ENCODE measurements around the gene HOXC13.
A peak's percentile ranks its signal among the peaks of the same experiment; 100 is the strongest.

Gene HOXC13

GRCh38 chr12:53974084-53975063, 35.7 kb downstream of the HOXC13 start, which contains the start of gene HOTAIR:
Gene HOTAIR (minus strand): TSS chr12:53974954.
- no peak for DNase-seq (ENCODE audit: low spot score)
- Histone ChIP-seq H3K18ac (ENCODE audit: low read length) (peak within 1 kb of the TSS; percentile 16), H3K4ac (ENCODE audit: low read length) (no peak within 1 kb of the TSS), H4K91ac (ENCODE audit: low read depth, low read length, poor library complexity) (no peak within 1 kb of the TSS), H3K4me3 (ENCODE audit: low read length in 2 of 2) (no peak within 1 kb of the TSS), H3K27me3 (ENCODE audit: control insufficient read depth in 3 of 3, insufficient read depth in 3 of 3, low read depth in 1 of 3, low read length in 3 of 3) (peaks cover 63 to 99% (median 99%) of the 10 kb centered on the region in 3 experiments), H3K36me3 (replicated peaks in 1 of 2; ENCODE audit: control insufficient read depth in 2 of 2, insufficient read depth in 2 of 2, low read length in 2 of 2) (no peaks in the 10 kb centered on the region), H2BK120ac (ENCODE audit: low read depth, low read length) (no peak within 1 kb of the TSS), H3K23ac (ENCODE audit: low read depth, low read length, poor library complexity) (peak within 1 kb of the TSS; percentile 55), H2BK15ac (ENCODE audit: low read length) (no peak within 1 kb of the TSS), H3K27ac (replicated peaks; ENCODE audit: low read length) (no peak within 1 kb of the TSS), H3K4me2 (ENCODE audit: insufficient read depth, low read length, poor library complexity, severe bottlenecking) (no peak within 1 kb of the TSS), H2BK12ac (ENCODE audit: low read length) (no peak within 1 kb of the TSS), H2AK5ac (ENCODE audit: low read depth, low read length) (no peak within 1 kb of the TSS), H3K4me1 (ENCODE audit: control insufficient read depth in 2 of 2, insufficient read depth in 1 of 2, low read depth in 1 of 2, low read length in 2 of 2) (no peaks in the 10 kb centered on the region), H3K79me1 (ENCODE audit: low read depth, low read length) (no peaks in the 10 kb centered on the region), H2BK5ac (ENCODE audit: low read length) (no peak within 1 kb of the TSS), H3K9ac (ENCODE audit: low read depth, low read length, poor library complexity) (no peak within 1 kb of the TSS), H4K8ac (ENCODE audit: low read depth, low read length) (no peak within 1 kb of the TSS), H2AFZ (ENCODE audit: low read length) (peak within 1 kb of the TSS; percentile 61), H3K14ac (ENCODE audit: low read length) (no peak within 1 kb of the TSS), H3K9me3 (replicated peaks in 1 of 2; ENCODE audit: control insufficient read depth in 2 of 2, insufficient read depth in 1 of 2, low read depth in 1 of 2, low read length in 2 of 2) (peaks cover 0 to 18% of the 10 kb centered on the region in 2 donors)
- WGBS, 2 donors (ENCODE audit: extremely low coverage in 2 of 2, insufficient read length in 2 of 2, insufficient replicate concordance in 1 of 2): no CpG with 5 or more reads among the region's 63 CpGs

DNA sequence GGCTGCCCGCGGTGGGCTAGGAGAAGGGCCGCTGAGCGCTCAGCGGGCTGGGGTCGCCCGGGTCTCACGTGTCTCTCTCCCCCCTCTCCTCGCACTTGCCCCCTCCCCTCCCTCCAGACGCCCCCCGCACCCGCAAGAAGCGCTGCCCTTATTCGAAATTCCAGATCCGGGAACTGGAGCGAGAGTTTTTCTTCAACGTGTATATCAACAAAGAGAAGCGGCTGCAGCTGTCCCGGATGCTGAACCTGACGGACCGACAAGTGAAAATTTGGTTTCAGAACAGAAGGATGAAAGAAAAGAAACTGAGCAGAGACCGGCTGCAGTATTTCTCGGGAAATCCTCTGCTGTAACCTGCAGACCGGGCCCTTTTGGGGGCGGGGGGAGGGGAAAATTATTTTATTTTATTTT, 36.4 kb downstream of the HOXC13 start:
- no peak overlapping the region for H4K91ac ChIP-seq (ENCODE audit: low read depth, low read length, poor library complexity)
- H2BK5ac ChIP-seq (ENCODE audit: low read length): no peak overlapping the region
- no peak overlapping the region for H3K18ac ChIP-seq (ENCODE audit: low read length)
- no CpG with 5 or more reads among the region's 25 CpGs for WGBS, 2 donors (ENCODE audit: extremely low coverage in 2 of 2, insufficient read length in 2 of 2, insufficient replicate concordance in 1 of 2)
- peaks cover 58 to 99% (median 99%) of the 10 kb centered on the region in 3 experiments for H3K27me3 ChIP-seq (ENCODE audit: control insufficient read depth in 3 of 3, insufficient read depth in 3 of 3, low read depth in 1 of 3, low read length in 3 of 3)
- no peak overlapping the region for H3K4ac ChIP-seq (ENCODE audit: low read length)
- no peak overlapping the region for H3K14ac ChIP-seq (ENCODE audit: low read length)
- no peak overlapping the region for H2BK120ac ChIP-seq (ENCODE audit: low read depth, low read length)
- no peak overlapping the region for H3K23ac ChIP-seq (ENCODE audit: low read depth, low read length, poor library complexity)
- H3K79me1 ChIP-seq (ENCODE audit: low read depth, low read length): no peaks in the 10 kb centered on the region
- peak overlapping the region; percentile 61 for H2AFZ ChIP-seq (ENCODE audit: low read length)
- peaks cover 0 to 18% of the 10 kb centered on the region in 2 donors for H3K9me3 ChIP-seq (replicated peaks in 1 of 2; ENCODE audit: control insufficient read depth in 2 of 2, insufficient read depth in 1 of 2, low read depth in 1 of 2, low read length in 2 of 2)
- no peak overlapping the region for H2BK12ac ChIP-seq (ENCODE audit: low read length)
- H4K8ac ChIP-seq (ENCODE audit: low read depth, low read length): no peak overlapping the region
- no peak overlapping the region for H3K4me3 ChIP-seq (ENCODE audit: low read length in 2 of 2)
- H3K9ac ChIP-seq (ENCODE audit: low read depth, low read length, poor library complexity): no peak overlapping the region
- no peak overlapping the region for H3K27ac ChIP-seq (replicated peaks; ENCODE audit: low read length)
- no peak overlapping the region for H2BK15ac ChIP-seq (ENCODE audit: low read length)
- no peak overlapping the region for H3K4me2 ChIP-seq (ENCODE audit: insufficient read depth, low read length, poor library complexity, severe bottlenecking)
- no peak for DNase-seq (ENCODE audit: low spot score)
- no peaks in the 10 kb centered on the region for H3K4me1 ChIP-seq (ENCODE audit: control insufficient read depth in 2 of 2, insufficient read depth in 1 of 2, low read depth in 1 of 2, low read length in 2 of 2)
- H3K36me3 ChIP-seq (replicated peaks in 1 of 2; ENCODE audit: control insufficient read depth in 2 of 2, insufficient read depth in 2 of 2, low read length in 2 of 2): no peaks in the 10 kb centered on the region
- H2AK5ac ChIP-seq (ENCODE audit: low read depth, low read length): no peak overlapping the region

GRCh38 chr12:53975479-53976152, 37.0 kb downstream of the HOXC13 start:
- DNase-seq (ENCODE audit: low spot score): no peak
- Histone ChIP-seq H3K79me1 (ENCODE audit: low read depth, low read length) (no peaks in the 10 kb centered on the region), H4K91ac (ENCODE audit: low read depth, low read length, poor library complexity) (no peak overlapping the region), H3K27ac (replicated peaks; ENCODE audit: low read length) (no peak overlapping the region), H4K8ac (ENCODE audit: low read depth, low read length) (no peak overlapping the region), H3K4ac (ENCODE audit: low read length) (no peak overlapping the region), H2BK5ac (ENCODE audit: low read length) (no peak overlapping the region), H2AFZ (ENCODE audit: low read length) (no peak overlapping the region), H2BK15ac (ENCODE audit: low read length) (no peak overlapping the region), H3K4me1 (ENCODE audit: control insufficient read depth in 2 of 2, insufficient read depth in 1 of 2, low read depth in 1 of 2, low read length in 2 of 2) (no peaks in the 10 kb centered on the region), H3K4me3 (ENCODE audit: low read length in 2 of 2) (no peak overlapping the region), H3K9me3 (replicated peaks in 1 of 2; ENCODE audit: control insufficient read depth in 2 of 2, insufficient read depth in 1 of 2, low read depth in 1 of 2, low read length in 2 of 2) (peaks cover 0 to 18% of the 10 kb centered on the region in 2 donors), H3K9ac (ENCODE audit: low read depth, low read length, poor library complexity) (no peak overlapping the region), H2BK12ac (ENCODE audit: low read length) (no peak overlapping the region), H3K14ac (ENCODE audit: low read length) (no peak overlapping the region), H3K4me2 (ENCODE audit: insufficient read depth, low read length, poor library complexity, severe bottlenecking) (no peak overlapping the region), H3K23ac (ENCODE audit: low read depth, low read length, poor library complexity) (peak overlapping the region; percentile 55), H3K18ac (ENCODE audit: low read length) (peak overlapping the region; percentile 16), H2AK5ac (ENCODE audit: low read depth, low read length) (no peak overlapping the region), H3K36me3 (replicated peaks in 1 of 2; ENCODE audit: control insufficient read depth in 2 of 2, insufficient read depth in 2 of 2, low read length in 2 of 2) (no peaks in the 10 kb centered on the region), H3K27me3 (ENCODE audit: control insufficient read depth in 3 of 3, insufficient read depth in 3 of 3, low read depth in 1 of 3, low read length in 3 of 3) (peaks cover 57 to 99% (median 97%) of the 10 kb centered on the region in 3 experiments), H2BK120ac (ENCODE audit: low read depth, low read length) (no peak overlapping the region)
- WGBS, 2 donors (ENCODE audit: extremely low coverage in 2 of 2, insufficient read length in 2 of 2, insufficient replicate concordance in 1 of 2): no CpG with 5 or more reads among the region's 31 CpGs
